GM21737 (cell line): ENCODE data around the gene ULBP3.
"Not testable (repeated sequence)": the region's sequence is repeated elsewhere in the genome, so short reads cannot be mapped to it uniquely, and the experiment has no call there.

Source experiments
- ATAC-seq: cut with Tn5 transposase; IDR thresholded peaks from one replicate; pipeline ENCODE4 v1.9.1; 2021; ENCODE audit warnings: mild to moderate bottlenecking, moderate library complexity; ENCODE audit not compliant: unreplicated experiment

The ULBP3 gene

DNA sequence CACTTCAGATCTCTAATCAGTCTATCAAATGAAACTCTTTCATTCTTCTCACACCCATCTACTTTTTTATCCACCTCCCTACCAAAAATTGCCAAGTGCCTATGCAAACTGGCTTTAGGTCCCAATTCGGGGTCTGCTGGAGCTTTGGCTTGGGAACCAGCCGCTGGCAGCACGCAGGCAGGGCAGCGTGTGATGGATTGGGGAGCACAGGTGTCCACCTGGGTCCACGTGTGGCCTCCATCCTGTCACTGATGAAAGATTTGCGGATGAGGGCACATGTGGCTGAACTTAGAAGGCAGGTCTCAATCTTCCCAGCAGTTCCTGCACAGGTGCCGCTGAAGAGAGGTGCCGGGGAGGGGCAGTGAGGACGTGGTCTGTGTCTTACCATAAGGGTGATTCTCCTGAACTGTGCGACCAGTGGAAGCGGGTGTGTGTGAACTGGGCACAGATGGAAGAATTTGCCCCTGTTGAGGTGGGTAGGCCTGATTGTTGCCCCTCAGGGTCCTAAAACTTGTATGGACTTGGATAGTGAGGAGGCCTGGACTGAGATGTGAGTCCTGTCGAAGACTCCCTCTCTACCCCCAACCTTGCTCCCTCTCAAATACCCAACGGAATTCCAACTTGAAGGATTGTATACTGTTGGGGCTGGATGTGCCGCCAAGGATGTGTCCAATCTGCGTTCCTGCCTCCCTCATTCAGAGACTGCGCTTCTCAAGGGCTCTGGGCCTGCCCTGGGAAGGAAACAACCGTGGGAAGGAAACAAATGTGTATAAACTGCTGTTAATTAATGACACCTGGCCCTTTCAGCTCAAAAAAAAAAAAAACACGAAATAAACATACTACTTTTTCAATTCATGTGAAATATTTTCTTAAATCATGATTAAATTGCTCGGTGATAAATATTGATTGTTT is 25.2 kb downstream of the ULBP3 start:
- ATAC-seq, result no peak

DNA sequence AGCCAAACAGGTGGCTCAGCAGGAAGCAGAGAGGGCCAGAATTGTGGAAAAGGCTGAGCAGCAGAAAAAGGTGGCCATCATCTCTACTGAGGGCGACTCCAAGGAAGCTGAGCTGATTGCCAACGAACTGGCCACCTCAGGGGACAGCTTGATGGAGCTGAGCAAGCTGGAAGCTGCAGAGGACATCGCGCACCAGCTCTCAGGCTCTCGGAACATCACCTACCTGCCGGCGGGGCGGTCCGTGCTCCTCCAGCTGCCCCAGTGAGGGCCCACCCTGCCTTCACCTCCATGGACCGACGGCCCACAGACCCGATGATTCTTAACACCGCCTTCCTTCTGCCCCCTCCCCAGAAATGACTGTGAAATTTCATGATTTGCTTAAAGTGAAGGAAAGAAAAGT is 25.8 kb downstream of the ULBP3 start:
- no peak for ATAC-seq

DNA sequence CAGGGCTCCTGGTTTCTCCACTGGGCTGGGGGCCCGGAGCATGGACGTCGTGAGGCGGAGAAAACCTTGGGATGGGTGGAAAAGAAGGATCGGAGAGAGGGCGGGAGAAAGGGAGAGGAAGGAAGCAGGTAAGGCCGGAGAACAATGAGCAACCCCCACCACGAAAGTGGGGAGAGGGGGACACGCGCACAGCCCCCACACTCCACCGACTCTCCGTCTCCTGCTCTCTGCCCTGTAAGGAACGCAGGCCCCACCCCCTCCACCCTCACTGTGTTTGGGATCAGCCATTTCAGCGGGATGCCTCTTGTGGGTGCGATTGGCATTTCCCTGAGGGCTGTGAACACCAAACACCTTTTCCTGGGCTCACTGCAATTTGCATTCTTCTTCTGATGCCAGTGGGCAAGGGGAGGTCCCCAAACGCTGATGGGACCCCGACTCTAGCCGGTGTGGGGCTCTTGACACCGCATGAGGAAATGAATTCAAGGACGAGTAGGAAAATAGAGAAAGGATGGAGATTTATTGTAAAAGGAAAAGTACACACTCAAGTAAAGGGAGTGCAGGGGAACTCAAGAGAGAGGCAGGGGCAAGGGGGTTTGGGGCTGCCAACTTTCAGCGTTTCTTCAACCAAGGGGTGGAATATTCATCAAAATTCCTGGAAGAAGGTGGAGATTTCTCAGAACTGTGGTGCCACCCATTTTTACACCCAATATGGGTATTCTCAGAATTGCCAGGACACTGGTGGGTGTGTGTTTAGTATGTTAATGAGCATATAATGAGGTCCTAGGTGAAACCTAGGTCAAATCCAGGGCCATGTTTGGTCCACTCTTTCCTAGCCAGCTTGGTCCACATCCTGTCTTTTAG is 30.5 kb downstream of the ULBP3 start:
- no peak for ATAC-seq

DNA sequence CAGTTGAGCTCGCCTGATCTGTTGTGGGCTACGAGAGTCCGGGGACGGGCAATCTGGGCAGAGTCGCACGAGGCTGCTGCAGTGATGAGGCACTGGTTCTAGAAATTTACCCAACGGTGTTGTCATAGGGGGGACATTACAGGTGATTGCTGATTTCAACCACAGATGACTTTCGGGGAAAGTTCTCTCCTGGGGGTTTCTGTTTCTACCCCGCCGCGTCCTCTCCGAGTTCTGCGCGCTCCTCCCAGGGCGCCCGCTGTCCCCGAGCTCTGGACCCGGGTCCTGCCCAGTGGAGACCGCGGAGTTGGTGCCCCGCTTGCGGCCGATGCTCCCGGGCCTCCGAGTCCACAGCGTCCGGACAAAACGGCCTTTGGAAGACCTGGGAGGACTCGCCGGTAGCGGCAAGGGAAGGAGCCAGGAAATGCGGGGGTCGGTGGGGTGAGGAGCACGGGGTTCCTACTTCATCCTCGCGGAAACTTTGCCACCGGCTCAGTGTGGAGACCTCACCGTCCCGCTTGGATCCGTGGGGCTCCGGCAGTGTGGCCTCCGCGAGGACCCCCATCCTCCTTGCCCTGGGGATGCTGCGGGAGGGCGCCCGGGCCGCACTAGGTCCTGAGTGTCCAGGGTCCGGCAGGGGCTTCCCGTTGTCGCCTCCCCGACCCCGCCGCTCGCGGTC is 31.3 kb downstream of the ULBP3 start:
- ATAC-seq, result no peak

DNA sequence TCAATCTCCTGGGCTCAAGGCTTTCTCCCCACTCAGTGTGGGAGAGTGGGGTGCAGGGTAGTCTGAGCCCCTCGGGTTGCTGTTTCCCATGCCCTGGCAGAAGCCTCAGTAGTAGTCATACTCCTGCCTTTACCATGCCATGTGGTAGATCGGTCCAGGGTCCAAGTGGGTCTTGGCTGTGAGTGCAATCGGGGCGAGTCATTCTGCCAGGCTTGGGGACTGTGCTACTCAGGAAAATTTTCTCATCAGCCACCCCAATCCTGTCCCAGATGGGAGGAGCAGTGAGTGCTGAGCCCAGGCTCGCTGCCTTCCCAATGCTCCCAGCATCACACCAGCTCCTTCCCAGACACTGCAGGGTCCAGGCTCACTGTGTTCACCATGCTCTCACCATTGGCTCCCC is 32.8 kb downstream of the ULBP3 start:
- ATAC-seq, result no peak

DNA sequence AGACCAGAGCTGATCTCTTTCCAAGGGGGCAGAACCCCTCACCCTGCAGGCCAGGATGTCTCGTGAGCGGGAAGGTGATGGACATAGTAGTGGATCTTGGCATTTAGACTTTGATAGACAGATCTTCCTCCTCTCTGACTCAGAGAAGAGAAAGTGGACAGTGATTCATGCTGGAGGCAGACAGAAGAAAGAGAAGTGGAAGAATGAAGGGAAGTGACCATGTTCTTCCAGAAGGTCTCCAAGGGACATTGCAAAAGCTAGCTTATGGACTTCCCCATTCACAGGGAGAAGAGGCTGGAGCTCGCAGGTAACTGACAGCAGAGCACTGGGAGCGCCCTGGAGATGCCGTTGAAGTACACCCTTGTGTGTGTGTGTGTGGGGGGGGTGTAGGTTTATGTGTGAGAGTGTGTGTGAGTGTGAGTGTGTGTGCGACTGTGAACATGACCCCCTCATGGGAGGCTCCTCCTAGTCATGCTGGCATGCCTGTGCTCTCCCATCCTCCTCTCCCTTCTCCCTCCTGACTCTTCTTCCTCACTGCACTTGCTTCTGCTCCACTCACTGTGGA is 35.6 kb downstream of the ULBP3 start:
- ATAC-seq, result no peak

DNA sequence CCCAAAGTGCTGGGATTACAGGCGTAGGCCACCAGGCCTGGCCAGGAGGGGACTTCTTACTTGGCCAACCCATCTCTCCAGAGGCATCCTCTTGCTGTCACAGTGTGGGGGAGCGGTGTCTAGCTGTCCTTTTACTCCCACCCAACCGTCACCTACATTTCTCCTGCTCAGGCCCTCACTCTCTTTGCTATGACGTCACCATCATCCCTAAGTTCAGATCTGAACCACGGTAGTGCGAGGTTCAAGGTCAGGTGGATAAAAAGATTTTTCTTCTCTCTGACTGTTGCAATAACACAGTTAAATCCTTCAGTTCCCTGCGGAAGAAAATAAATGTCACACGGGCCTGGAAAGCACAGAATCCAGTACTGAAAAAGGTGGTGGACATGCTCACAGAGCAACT is 36.3 kb downstream of the ULBP3 start:
- ATAC-seq, result no peak

DNA sequence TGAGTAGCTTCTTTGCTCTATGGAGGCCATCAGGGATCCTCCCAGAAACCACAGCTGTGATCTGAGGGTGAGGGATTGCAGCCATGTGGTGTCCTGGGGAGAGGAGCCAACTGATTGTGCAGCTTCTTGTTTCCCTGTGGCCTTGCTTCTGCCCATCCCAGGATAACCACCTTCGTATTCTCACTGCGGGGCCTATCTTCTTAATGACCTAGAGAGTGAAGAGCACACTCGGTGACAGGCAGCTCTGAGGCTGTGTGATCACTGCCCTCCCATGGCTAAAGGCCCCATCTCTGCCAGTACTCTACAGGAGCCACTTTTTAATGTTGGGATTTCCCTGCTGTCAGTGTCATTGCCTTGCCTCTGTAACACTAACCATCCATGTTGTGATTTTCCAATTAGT is 38.3 kb downstream of the ULBP3 start:
- no peak for ATAC-seq

DNA sequence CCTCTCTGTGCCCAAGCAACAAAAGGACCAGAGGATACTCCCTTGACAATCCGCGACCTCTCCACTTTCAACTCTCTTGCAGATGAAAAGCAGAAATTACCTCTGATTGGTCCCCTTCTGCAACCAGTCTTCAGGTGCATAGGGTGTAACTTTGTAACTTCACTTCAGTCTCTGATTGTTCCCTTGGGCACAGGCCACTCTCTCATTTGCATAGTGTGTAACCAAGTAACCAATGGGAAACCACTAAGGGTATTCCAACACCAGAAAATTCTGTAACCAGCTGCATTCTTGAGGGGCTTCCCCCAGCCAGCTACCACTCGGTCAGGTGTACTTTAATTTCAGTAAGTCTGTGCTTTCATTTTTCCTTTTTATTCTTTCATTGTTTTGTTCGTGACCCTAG is 39.2 kb downstream of the ULBP3 start:
- no peak for ATAC-seq

DNA sequence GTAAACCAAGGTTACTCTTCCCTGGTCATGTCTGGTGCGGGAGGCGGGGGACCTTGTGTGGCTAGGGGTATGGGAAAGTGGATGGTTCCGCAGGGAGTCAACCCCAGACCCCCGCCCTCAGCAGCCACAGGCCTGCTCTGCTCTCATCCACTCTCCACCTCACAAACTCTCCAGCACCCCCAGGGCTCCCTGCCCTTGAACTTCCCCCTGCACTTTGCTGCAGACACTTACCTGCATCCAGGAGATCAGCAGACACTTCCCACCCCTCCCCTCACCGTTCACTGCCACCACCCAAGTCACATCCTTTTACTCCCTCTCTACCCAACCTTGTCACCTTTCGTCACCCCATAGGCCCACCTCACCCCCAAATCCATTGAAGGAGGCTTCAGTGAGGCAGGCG is 39.6 kb downstream of the ULBP3 start:
- ATAC-seq, result no peak

DNA sequence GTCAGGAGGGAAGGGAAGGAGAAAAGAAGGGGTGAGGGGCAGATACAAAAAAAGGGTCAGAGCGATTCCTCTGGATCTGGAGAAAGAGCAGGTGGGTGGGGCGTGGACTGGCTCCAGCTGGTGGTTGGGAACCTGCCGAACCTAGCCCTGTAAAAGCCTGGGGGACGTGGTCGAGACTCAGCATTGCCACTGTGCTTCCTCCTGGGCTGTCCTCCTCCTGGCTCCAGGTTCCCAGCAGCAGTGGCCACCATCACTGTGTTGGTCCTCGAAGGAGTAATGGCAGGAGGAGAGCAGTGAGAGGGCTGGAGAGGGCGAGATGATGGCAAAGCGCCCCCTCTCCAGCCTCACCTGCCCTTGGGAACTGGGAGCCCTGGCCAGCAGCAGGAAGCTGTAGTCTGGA is 40.1 kb downstream of the ULBP3 start:
- ATAC-seq, result no peak

DNA sequence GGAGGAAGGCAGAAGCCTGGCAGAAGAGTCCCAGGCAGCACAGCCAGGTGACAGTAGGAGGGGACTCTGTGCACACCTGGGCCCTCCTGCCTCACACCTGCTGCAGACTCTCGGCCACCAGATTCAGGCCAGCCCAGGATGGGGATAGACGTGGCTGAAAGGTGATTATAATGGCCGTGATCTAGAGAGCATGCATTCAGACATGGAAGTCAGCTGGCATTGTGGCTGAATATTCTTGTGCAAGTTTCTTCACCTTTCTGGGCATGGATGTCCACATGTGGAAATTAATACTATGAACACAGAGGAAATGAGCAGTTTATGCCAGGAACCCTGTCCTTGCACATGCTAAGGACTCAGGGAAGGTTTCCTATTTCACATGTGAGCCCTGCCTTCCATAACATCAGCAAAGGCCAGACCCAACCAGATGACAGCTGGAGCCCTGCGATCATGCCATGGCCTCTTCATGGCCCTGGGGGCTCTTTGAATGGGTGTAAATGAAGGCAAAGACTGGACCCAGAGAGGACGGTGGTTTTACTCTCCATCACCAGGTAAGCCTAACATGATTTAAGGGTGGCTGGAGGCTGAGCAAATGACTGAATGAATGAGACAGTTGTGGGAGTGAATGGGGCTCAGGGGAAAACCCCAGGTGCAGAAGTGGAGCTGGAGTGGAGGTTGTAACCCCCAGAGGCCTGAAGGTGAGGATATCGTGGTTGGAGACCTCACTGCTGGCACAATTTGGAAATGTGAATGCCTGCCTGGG is 40.9 kb downstream of the ULBP3 start:
- ATAC-seq, result no peak

DNA sequence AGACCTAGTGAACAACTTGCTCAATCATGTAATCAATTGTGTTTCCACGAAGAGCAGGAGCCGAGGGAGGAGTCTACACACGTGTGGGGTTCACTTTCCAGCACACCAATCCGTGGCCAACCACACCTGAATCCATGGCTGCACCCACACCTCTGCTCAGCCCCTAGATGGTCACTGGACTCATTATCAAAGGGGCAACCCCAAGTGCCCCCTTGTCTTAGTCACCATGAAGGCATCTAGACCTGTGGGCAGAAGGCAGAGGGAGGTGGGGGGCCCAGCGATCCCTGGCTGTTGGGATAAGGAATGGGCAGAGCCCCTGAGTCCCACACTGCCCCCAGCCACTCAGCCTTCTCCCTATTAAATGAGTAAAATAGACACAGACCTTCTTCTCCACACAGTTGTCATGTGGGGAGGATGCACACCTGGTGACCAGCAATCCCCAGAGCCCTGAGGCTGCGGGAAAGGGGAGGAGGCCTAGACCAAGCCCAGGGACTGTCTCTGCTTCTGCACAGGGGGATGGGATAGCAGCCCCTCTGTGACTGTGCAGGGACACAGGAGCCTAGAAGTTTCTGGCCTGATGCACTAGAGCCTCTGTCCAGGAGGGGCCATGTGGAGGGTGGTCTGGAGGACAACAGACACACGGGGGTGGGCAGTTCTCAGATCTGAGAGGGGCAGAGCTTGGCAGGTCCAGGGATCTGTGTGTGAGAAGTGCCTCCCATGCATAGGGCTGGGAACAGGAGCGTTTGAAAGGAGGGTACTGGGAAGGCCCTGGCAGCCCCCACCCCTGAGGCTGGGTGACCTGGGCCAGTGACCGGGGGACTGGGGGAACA is 41.7 kb downstream of the ULBP3 start:
- no peak for ATAC-seq

DNA sequence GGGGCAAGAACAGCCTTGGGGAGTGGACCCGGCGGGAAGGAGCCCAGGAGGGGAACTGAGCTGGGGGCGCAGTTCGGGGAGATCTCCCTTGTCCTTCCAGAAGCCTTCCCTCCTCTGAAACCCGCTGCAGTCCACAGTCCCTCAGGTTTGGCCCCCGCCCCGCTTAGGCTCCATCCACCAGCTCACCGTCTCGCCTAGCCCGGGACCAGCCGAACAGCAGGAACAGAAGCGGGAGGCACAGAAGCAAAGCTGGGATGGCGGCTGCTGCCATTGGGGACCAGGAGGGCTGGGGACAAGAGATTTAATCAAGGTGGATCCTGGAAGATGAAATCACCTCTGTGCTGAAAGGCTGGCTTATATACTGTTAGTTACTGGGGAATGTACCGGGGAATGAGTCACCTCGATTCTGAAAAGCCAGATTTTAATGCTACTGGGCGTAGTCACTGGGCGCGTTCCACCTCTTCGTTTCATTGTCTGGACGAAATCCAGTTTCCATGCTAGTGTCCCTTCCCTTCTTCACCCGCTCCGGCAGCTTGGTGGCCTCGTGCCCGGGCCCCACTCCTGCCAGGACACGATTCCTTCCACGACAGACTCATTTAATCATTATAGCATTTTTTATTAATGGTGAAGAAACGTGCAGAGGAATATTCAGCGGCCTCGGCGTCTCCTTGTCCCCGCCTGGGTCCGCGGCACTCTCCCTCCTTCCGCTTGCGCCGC is 43.6 kb downstream of the ULBP3 start, which contains the start of gene RAET1L:
Gene RAET1L (minus strand): TSS at position 332 of the 717 bp plus-strand sequence. CDS start 61 bp downstream, at position 271.
- ATAC-seq, result no peak

DNA sequence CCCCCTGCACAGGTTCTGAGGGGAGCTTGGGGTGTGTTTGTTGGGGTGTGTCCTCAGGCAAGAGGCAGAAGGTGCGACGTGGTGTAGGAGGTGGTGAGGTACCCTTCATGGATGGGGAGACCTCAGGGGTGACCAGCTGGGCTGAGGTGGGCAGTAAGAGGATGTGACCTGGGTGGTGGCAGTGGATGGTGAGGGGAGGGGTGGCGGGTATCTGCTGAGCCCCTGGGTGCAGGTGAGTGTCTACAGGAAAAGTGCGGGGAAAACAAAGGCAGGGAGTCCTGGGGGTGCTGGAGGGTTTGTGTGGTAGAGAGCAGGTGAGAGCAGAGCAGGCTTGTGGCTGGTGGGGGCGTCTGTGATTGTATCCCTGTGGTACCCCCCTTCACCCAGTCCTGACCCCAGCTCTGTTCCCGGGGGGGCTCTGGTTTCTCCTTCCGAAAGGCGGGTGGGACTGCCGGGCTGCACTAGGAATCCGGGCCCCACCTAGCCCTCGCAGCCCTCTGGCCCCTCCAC is 44.2 kb downstream of the ULBP3 start:
- ATAC-seq, result no peak

DNA sequence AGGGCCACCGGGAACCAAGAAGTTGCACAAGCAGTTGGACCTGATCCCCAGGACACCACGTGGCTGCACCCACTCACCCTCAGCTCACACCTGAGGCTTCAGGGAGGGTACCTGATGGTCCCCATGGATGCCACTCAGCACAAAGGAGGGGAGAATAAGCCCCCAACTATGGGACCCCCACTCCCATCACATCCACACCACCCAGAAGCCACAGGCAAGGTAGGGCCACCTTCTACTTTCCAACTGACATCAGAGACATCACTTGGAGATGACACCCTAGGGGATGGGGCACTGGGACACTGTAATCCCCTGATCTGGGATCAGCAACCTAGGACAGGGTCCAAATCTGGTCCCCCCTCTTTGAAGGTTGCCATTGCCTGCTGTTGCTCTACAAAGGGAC is 44.9 kb downstream of the ULBP3 start:
- ATAC-seq, result not testable (repeated sequence)

DNA sequence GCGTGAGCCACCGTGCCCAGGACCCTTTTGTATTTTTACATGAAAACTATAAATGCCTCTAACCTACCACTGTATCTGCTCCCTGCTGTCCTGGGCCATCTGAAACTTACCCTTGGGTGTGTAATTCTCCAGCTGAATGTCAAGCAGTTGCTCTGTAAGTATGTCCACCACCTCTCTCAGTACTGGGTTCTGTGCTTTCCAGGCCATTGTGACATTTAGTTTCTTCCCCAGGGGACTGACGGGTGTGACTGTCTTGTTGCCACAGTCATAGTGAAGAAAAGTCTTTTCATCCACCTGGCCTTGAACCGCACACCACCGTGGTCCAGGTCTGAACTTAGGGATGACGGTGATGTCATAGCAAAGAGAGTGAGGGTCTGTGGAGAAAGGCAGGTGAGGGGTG is 47.1 kb downstream of the ULBP3 start:
- not testable (repeated sequence) for ATAC-seq

DNA sequence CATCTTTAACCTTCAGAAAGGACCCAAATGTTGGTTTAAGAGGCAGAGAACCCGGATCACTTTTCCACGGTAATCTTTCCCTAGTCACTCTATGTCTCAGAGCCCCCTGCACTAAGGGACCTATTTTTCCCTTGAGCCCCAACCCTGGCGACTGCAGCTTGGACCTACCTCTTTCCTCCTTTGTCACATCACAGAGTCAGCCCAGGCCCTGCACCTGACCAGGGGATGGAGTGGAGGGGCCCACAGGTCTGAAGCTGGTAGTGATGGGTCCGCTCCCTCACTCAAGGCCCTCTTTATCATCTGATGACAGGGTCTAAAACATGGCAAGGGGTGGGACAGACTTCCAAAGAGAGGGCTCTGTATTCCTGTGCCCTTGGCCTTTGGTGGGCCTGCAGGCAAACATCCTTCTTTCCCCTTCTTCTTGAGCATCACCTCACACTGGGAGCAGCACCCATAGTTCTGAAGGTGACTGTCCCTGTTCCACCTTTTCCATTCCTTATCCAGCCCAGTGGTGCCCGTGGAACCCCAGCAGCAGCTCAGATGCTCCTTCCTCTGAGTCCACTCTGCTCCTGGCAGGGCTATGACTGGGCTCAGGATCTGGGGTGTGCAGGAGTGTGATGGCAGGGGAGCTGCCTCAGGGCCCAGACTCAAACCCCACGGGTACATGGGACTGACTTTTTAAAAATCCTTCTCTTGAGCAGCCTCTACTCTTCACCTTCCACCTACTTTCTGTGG is 49.9 kb downstream of the ULBP3 start:
- ATAC-seq, result no peak
